ENCODE data around the gene SLC15A3. TPM values are rescaled to one million over a fixed set of nuclear protein-coding genes. Genes with fewer than 3 reads are reported as not detected.

The SLC15A3 gene
- total RNA-seq, 2 donors from 2014 or later, result 3.3 to 19.4 TPM

DNA sequence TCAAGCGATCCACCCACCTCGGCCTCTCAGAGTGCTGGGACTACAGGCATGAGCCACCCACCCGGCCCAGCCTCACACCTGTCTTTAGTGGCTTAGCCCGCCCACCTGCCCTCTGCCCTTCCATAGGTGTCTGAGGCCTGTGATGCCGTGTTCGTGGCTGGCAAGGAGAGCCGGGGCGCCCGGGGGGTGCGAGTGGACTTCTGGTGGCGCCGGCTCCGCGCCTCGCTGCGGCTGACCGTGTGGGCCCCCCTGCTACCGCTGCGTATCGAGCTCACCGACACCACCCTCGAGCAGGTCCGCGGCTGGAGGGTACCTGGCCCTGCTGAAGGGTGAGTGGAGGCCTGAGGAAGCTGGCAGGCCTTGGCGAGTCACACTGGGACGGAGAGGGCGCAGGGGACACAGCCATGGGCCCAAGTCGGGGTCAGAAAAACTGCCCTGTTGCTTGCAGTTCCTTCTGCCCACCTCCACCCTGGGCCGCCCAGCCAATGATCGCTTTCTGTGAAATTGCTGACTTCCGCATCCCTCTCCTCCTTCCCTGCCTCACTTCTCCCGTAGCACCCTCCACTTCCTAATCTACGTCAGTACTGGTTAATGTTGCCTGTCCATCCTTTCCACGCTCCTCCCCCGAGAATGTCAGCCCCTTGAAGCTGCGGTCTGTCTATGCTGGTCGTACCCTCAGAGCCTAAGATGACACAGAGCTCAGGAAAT lies 18.4 kb downstream of the SLC15A3 start:
- WGBS, result 94% methylated on average over 33 of the region's 37 CpGs
- Histone ChIP-seq H3K27ac (no peak overlapping the region), H3K4me1 (replicated peaks) (no peaks in the 10 kb centered on the region), H3K9me3 (no peaks in the 10 kb centered on the region), H3K4me3 (no peak overlapping the region), H3K27me3 (replicated peaks; ENCODE audit: insufficient read depth) (no peaks in the 10 kb centered on the region), H3K36me3 (no peaks in the 10 kb centered on the region)
- TF ChIP-seq CTCF (IDR thresholded peaks at IDR 0.05) (no peak), POLR2AphosphoS5 (IDR thresholded peaks at IDR 0.05) (no peak), POLR2A (IDR thresholded peaks at IDR 0.05) (no peak)
- intact Hi-C loops (cut with DNase I), result no loop called here
- DNase-seq (ENCODE audit: low spot score), result no peak

DNA sequence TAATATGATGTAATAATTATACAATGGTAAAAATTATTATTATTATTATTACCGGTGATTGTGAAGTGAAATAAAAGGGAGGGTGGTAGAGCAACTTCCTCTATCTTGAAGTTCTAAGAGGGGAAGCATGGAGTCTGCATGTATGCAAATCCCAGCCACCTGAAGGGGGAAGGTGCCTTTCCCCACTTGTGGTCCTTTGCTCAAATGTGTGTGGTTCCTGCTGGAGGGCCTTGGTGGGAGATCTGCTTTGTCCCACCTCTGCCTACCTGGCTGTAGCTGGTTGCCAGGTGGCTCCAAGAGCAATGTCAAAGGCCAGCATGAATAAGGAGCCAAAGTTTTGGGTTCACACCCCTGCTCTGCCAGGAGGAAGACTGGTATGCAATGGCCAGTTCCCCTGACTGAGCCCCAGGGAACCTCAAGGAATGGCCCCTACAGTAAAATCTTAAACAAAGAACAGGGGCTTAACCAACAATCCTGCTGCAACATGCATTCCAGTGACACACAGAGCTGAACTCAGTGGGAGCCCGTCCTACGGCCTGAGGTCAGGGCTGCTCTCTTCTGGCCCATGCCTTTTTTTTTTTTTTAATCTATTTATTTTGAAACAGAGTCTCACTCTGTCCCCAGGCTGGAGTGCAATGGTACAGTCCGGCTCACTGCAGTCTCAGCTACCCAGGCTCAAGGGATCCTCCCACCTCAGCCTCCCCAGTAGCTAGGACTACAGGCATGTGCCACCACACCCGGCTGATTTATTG lies 19.2 kb downstream of the SLC15A3 start:
- WGBS, result 69% methylated on average over 5 of the region's 5 CpGs
- Histone ChIP-seq H3K4me1 (replicated peaks) (no peaks in the 10 kb centered on the region), H3K27me3 (replicated peaks; ENCODE audit: insufficient read depth) (no peaks in the 10 kb centered on the region), H3K9me3 (no peaks in the 10 kb centered on the region), H3K27ac (no peak overlapping the region), H3K4me3 (no peak overlapping the region), H3K36me3 (no peaks in the 10 kb centered on the region)
- DNase-seq (ENCODE audit: low spot score), result no peak
- TF ChIP-seq POLR2A (IDR thresholded peaks at IDR 0.05) (no peak), CTCF (IDR thresholded peaks at IDR 0.05) (no peak)
- intact Hi-C loops (cut with DNase I), result no loop called here

DNA sequence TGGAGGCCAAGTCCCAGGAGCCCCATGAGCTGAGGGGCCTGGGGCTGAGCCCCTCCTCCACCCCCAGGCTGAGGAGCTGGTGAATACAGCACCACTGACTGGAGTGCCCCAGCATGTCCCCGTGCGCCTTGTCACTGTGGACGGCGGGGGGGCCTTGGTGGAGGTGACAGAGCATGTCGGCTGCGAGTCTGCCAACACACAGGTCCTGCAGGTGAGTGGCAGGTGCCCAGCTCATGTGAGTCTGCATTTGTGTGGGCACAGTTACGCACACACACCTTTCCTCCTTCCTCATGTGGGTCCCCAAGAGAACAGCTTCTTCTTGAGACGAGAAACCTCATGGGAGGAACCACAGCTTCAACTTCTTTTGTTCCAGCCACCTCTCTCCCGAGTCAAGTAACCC lies 20.1 kb downstream of the SLC15A3 start:
- H3K4me1 ChIP-seq (replicated peaks), result no peaks in the 10 kb centered on the region
- no peak overlapping the region for H3K4me3 ChIP-seq
- intact Hi-C loops (cut with DNase I), result no loop called here
- TF ChIP-seq CTCF (IDR thresholded peaks at IDR 0.05), result no peak
- no peak for TF ChIP-seq POLR2A (IDR thresholded peaks at IDR 0.05)
- no peak for TF ChIP-seq POLR2AphosphoS5 (IDR thresholded peaks at IDR 0.05)
- no peak for DNase-seq (ENCODE audit: low spot score)
- H3K27me3 ChIP-seq (replicated peaks; ENCODE audit: insufficient read depth), result no peaks in the 10 kb centered on the region
- 87% methylated on average over 9 of the region's 9 CpGs for WGBS
- no peaks in the 10 kb centered on the region for H3K36me3 ChIP-seq
- no peaks in the 10 kb centered on the region for H3K9me3 ChIP-seq
- H3K27ac ChIP-seq, result no peak overlapping the region

- intact Hi-C loops (cut with DNase I), result no loop called here
- DNase-seq (ENCODE audit: low spot score), result no peak
- TF ChIP-seq POLR2AphosphoS5 (IDR thresholded peaks at IDR 0.05), result no peak
- no peak for TF ChIP-seq CTCF (IDR thresholded peaks at IDR 0.05)
- TF ChIP-seq POLR2A (IDR thresholded peaks at IDR 0.05), result no peak
- Histone ChIP-seq H3K9me3 (no peaks in the 10 kb centered on the region), H3K4me1 (replicated peaks) (no peaks in the 10 kb centered on the region), H3K27me3 (replicated peaks; ENCODE audit: insufficient read depth) (no peaks in the 10 kb centered on the region), H3K27ac (no peak overlapping the region), H3K36me3 (no peaks in the 10 kb centered on the region), H3K4me3 (no peak overlapping the region)
- 89% methylated on average over 4 of the region's 4 CpGs for WGBS
Measured at GRCh38 chr11:60930394-60930793, 21.6 kb downstream of the SLC15A3 start.

DNA sequence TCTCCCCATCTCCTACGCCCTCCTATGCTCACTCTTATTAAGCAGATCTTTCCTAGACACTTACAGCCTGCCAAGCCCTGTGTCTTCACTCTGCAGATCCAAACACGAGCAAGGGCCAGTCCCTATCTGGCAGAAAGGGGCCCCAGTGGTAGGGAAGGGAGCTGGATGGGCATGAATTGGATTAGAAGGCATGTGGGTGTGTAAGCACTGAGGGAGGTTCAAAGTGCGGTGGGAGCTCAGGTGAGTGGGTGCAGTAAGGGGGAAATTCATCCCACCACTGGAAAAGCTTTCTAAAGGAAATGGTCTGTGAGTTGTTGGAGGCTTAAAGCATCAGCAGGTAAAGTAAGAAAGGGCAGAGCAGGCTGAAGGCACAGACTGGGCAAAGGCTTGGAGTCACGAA lies 22.2 kb downstream of the SLC15A3 start:
- H3K4me3 ChIP-seq, result no peak overlapping the region
- no peak for DNase-seq (ENCODE audit: low spot score)
- H3K4me1 ChIP-seq (replicated peaks), result no peaks in the 10 kb centered on the region
- H3K27ac ChIP-seq, result no peak overlapping the region
- TF ChIP-seq CTCF (IDR thresholded peaks at IDR 0.05), result no peak
- no peaks in the 10 kb centered on the region for H3K27me3 ChIP-seq (replicated peaks; ENCODE audit: insufficient read depth)
- WGBS, result 76% methylated on average over 4 of the region's 4 CpGs
- H3K9me3 ChIP-seq, result no peaks in the 10 kb centered on the region
- no peaks in the 10 kb centered on the region for H3K36me3 ChIP-seq
- intact Hi-C loops (cut with DNase I), result no loop called here

All from prostate gland (tissue), 2 donors.